CD8-positive, alpha-beta T cell (primary cell): Measurements from ENCODE around the gene HSD17B14. TPM values are rescaled to one million over a fixed set of nuclear protein-coding genes. Genes with fewer than 3 reads are reported as not detected.

Experiments used
- total RNA-seq, 46 experiments: library from RNA in 2 of 46; stranded (reverse) in 2 of 46; gene quantifications; one replicate each; pipeline ENCODE4 v1.2.3 and lab custom pipeline; 2021 to 2026

Gene HSD17B14
- total RNA-seq, 2 experiments from 2014 or later: 0.98 to 1.1 TPM

Other genes with a start within 250 kb of the HSD17B14 start
- not detected for gene SPACA4, start 229.7 kb downstream of the HSD17B14 start, total RNA-seq
- gene FAM83E, start 221.4 kb downstream of the HSD17B14 start, total RNA-seq: 1 to 10 TPM; 2.5 to 3.1 TPM
- 1,000 to 10,000 TPM; 2,604 to 2,657 TPM for gene RPL18, start 217.3 kb downstream of the HSD17B14 start, total RNA-seq
- gene SPHK2, start 217.0 kb downstream of the HSD17B14 start, total RNA-seq: 10 to 100 TPM; 15.6 to 17.6 TPM
- 10 to 100 TPM; 24.8 to 25.6 TPM for gene DBP, start 199.1 kb downstream of the HSD17B14 start, total RNA-seq
- 10 to 100 TPM; 10.3 to 11.2 TPM for gene CA11, start 190.3 kb downstream of the HSD17B14 start, total RNA-seq
- gene NTN5, start 163.5 kb downstream of the HSD17B14 start, total RNA-seq: 1 to 10 TPM; 2.4 to 2.7 TPM
- not detected for gene FUT2, start 140.5 kb downstream of the HSD17B14 start, total RNA-seq
- gene MAMSTR, start 116.8 kb downstream of the HSD17B14 start, total RNA-seq: under 1 TPM; 0.17 to 0.65 TPM
- 1 to 10 TPM in 1 of 2 experiments, under 1 TPM in 1; 0.64 to 1.1 TPM for gene RASIP1, start 95.9 kb downstream of the HSD17B14 start, total RNA-seq
- gene IZUMO1, start 89.6 kb downstream of the HSD17B14 start, total RNA-seq: not detected
- not detected for gene FUT1, start 83.8 kb downstream of the HSD17B14 start, total RNA-seq
- gene FGF21, start 81.0 kb downstream of the HSD17B14 start, total RNA-seq: not detected
- 1 to 10 TPM; 7.2 to 8.2 TPM for gene BCAT2, start 25.5 kb downstream of the HSD17B14 start, total RNA-seq
- gene PLEKHA4, start 32.1 kb upstream of the HSD17B14 start, total RNA-seq: 1 to 10 TPM; 1.8 to 3.2 TPM
- gene PPP1R15A, start 35.9 kb upstream of the HSD17B14 start, total RNA-seq: 100 to 1,000 TPM; 398 to 399 TPM
- gene TULP2, start 62.3 kb upstream of the HSD17B14 start, total RNA-seq: not detected
- 10 to 100 TPM; 55.4 to 66.7 TPM for gene NUCB1, start 63.8 kb upstream of the HSD17B14 start, total RNA-seq
- 1 to 10 TPM in 1 of 2 experiments, under 1 TPM in 1; 0.68 to 1.0 TPM for gene DHDH, start 97.2 kb upstream of the HSD17B14 start, total RNA-seq
- 10 to 100 TPM; 55.7 to 57.4 TPM for gene BAX, start 118.4 kb upstream of the HSD17B14 start, total RNA-seq
- 100 to 1,000 TPM; 665 to 668 TPM for gene FTL, start 128.8 kb upstream of the HSD17B14 start, total RNA-seq
- 10 to 100 TPM in 1 of 2 experiments, 1 to 10 TPM in 1; 9.5 to 11.9 TPM for gene GYS1, start 156.8 kb upstream of the HSD17B14 start, total RNA-seq
- gene RUVBL2, start 157.4 kb upstream of the HSD17B14 start, total RNA-seq: 10 to 100 TPM; 10.5 to 11.5 TPM
- gene LHB, start 180.6 kb upstream of the HSD17B14 start, total RNA-seq: not detected
- not detected for gene CGB3, start 187.8 kb upstream of the HSD17B14 start, total RNA-seq
- not detected for gene CGB2, start 195.4 kb upstream of the HSD17B14 start, total RNA-seq
- gene CGB1, start 200.4 kb upstream of the HSD17B14 start, total RNA-seq: not detected
- not detected for gene CGB5, start 207.4 kb upstream of the HSD17B14 start, total RNA-seq
- not detected for gene CGB8, start 212.6 kb upstream of the HSD17B14 start, total RNA-seq
- not detected for gene CGB7, start 221.3 kb upstream of the HSD17B14 start, total RNA-seq
- gene NTF4, start 228.3 kb upstream of the HSD17B14 start, total RNA-seq: not detected
- not detected for gene KCNA7, start 236.2 kb upstream of the HSD17B14 start, total RNA-seq
- 100 to 1,000 TPM; 341 to 350 TPM for gene SNRNP70, start 249.0 kb upstream of the HSD17B14 start, total RNA-seq